ENCODE results near the gene NXN. TPM values are rescaled to one million over a fixed set of nuclear protein-coding genes. Genes with fewer than 3 reads are reported as not detected.

NXN gene
- total RNA-seq, 1 donor = 124 TPM

DNA sequence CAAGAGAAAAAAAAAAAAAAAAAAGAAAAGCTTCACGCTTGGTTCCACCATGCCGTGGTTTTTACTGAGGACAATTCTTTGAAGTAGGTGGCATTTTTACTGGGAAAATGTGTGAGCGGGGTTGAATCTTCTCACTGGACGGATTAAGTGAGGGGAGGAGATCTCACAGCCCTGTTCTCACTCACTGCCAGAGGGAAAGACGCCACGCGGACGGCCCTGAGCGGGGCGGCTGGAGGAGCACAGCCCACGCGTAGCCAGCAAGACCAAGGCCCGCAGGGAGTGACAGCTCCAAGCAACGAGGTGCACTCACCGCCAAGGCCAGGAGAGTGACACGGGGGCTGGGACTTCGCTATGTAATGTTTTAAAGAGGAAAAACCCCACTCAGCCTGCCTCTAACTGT lies 154.4 kb downstream of the NXN start:
- no peak overlapping the region for H3K4me3 ChIP-seq (ENCODE audit: low read depth, low read length)
- TF ChIP-seq, protein P1, sequence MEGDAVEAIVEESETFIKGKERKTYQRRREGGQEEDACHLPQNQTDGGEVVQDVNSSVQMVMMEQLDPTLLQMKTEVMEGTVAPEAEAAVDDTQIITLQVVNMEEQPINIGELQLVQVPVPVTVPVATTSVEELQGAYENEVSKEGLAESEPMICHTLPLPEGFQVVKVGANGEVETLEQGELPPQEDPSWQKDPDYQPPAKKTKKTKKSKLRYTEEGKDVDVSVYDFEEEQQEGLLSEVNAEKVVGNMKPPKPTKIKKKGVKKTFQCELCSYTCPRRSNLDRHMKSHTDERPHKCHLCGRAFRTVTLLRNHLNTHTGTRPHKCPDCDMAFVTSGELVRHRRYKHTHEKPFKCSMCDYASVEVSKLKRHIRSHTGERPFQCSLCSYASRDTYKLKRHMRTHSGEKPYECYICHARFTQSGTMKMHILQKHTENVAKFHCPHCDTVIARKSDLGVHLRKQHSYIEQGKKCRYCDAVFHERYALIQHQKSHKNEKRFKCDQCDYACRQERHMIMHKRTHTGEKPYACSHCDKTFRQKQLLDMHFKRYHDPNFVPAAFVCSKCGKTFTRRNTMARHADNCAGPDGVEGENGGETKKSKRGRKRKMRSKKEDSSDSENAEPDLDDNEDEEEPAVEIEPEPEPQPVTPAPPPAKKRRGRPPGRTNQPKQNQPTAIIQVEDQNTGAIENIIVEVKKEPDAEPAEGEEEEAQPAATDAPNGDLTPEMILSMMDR (IDR thresholded peaks at IDR 0.05; ENCODE audit: insufficient read depth, low read depth, low read length) = no peak
- no peak for DNase-seq (ENCODE audit: low read depth)

DNA sequence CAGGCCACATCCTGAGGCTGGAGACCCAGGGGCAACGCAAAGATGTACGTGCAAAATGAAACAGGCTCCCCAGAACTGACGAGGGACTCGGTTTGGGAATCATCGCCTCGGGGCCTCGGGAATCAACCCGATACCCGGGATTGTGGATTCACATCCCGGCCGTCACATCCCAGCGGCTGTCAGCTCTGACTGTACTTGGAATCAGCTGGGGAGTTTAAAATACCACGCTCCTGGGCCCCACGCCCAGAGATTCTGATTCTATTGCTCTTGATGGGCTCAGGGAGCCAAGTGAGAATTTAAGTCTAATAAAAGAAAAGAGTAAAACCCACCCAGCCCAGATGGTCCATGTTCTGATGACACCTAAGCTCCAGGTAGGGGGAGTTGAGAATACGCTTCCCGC lies 155.2 kb downstream of the NXN start:
- DNase-seq (ENCODE audit: low read depth) = no peak
- TF ChIP-seq, protein P1 (IDR thresholded peaks at IDR 0.05; ENCODE audit: insufficient read depth, low read depth, low read length) = no peak
- no peak overlapping the region for H3K4me3 ChIP-seq (ENCODE audit: low read depth, low read length)

DNA sequence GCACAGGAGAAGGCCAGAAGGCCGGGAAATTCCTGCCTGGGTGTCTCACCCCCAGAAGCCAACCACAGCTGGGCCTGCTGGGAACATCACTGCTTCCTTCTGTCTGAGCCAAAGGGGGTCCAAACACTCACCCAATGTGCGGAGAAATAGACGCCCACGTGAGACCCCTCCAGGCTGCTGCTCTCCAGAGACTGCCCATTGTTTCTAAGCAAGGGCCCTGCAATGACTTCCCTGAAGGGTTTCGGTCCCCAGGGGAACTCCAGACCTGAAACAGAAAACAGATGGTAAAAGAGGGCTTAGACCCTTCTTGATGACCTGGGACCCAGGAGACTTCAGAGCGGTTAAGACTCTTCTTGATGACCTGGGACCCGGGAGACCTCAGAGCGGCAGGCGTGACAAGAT lies 156.1 kb downstream of the NXN start:
- no peak overlapping the region for H3K4me3 ChIP-seq (ENCODE audit: low read depth, low read length)
- no peak for DNase-seq (ENCODE audit: low read depth)
- TF ChIP-seq, protein P1 (IDR thresholded peaks at IDR 0.05; ENCODE audit: insufficient read depth, low read depth, low read length) = no peak

DNA sequence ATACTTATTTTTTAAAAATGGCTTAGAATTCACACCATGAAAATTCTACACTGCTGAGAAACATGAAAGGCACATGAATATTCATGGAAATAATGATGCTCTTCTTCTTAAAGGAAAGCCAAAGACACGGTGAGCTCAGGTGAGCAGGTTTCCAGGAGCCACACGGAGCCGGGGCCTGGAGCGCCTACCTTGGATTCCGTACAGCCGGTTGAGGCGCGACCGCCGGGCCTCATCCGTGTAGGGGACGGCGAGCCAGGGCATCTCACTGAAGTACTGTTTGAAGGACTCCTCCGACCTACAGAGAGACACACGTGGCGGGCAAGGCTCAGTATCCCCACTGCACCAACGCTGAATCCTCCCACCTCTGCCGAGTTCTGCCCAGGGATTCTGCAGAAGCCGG lies 160.3 kb downstream of the NXN start:
- H3K4me3 ChIP-seq (ENCODE audit: low read depth, low read length) = no peak overlapping the region
- TF ChIP-seq, protein P1 (IDR thresholded peaks at IDR 0.05; ENCODE audit: insufficient read depth, low read depth, low read length) = no peak
- no peak for DNase-seq (ENCODE audit: low read depth)

DNA sequence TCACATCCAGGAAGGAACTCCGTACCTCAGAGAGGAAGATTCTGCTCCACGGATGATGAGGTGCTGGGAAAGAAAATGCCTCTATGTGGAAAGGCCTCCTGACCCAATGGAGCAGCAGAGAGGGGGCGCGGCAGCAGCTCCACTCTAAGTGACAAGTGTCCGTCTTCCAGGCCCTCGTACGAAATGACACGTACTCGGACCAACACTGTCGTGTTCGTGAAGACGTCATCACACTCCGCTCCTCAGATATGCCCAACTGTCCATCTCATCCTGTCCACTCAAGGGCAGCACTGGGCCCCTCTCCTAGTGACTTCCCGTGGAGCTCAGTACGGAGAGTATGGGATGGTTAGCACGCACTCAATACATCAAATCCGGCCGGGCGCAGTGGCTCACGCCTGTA lies 165.2 kb downstream of the NXN start:
- no peak for DNase-seq (ENCODE audit: low read depth)
- no peak overlapping the region for H3K4me3 ChIP-seq (ENCODE audit: low read depth, low read length)
- TF ChIP-seq, protein P1 (IDR thresholded peaks at IDR 0.05; ENCODE audit: insufficient read depth, low read depth, low read length) = no peak

DNA sequence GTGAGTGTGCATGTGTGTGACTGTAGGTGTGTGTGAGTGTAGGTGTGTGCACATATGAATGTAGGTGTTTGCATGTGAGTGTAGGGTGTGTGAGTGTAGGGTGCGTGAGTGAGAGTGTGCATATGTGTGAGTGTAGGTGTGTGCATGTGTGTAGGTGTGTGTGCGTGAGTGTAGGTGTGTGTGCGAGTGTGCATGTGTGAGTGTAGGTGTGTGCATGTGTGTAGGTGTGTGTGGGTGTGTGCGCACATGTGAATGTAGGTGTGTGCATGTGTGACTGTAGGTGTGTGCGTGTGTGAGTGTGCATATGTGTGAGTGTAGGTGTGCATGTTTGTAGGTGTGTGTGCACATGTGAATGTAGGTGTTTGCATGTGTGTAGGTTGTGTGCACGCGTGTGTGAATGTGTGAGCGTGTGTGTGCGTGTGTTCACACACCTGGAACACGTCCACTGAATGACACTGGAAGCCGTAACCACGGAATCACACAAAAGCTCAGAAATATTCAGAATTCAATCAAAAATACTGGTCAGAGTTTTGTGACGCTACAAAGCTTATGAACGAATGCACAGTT lies 166.9 kb downstream of the NXN start:
- H3K4me3 ChIP-seq (ENCODE audit: low read depth, low read length) = no peak overlapping the region
- TF ChIP-seq, protein P1 (IDR thresholded peaks at IDR 0.05; ENCODE audit: insufficient read depth, low read depth, low read length) = no peak
- DNase-seq (ENCODE audit: low read depth) = no peak

All from fibroblast of villous mesenchyme (primary cell).